Measurements from ENCODE around the gene PIGZ.

Gene PIGZ

DNA sequence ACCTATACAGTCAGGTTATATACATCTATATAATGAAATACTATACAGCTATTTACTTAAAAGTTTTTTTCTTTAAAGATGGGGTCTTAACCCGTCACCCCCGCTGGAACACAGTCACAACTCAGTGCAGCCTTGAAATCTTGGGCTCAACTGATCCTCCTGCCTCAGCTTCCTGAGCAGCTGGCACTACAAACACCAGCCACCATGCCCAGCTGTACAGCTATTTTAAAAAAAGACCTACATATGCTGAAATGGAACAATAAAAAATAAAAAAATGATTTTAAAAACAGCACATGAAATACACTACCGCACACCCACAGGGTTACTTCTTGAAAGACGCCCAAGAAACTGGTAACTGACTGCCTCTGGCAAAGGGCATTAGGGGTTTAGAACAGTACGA lies 30.1 kb downstream of the PIGZ start:
- TF ChIP-seq, protein P1, sequence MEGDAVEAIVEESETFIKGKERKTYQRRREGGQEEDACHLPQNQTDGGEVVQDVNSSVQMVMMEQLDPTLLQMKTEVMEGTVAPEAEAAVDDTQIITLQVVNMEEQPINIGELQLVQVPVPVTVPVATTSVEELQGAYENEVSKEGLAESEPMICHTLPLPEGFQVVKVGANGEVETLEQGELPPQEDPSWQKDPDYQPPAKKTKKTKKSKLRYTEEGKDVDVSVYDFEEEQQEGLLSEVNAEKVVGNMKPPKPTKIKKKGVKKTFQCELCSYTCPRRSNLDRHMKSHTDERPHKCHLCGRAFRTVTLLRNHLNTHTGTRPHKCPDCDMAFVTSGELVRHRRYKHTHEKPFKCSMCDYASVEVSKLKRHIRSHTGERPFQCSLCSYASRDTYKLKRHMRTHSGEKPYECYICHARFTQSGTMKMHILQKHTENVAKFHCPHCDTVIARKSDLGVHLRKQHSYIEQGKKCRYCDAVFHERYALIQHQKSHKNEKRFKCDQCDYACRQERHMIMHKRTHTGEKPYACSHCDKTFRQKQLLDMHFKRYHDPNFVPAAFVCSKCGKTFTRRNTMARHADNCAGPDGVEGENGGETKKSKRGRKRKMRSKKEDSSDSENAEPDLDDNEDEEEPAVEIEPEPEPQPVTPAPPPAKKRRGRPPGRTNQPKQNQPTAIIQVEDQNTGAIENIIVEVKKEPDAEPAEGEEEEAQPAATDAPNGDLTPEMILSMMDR (IDR thresholded peaks at IDR 0.05; ENCODE audit: insufficient read depth, low read depth, low read length, missing control alignments) = no peak
- no peak for DNase-seq (ENCODE audit: low read depth)
- H3K4me3 ChIP-seq (ENCODE audit: low read depth, low read length) = no peak overlapping the region

DNA sequence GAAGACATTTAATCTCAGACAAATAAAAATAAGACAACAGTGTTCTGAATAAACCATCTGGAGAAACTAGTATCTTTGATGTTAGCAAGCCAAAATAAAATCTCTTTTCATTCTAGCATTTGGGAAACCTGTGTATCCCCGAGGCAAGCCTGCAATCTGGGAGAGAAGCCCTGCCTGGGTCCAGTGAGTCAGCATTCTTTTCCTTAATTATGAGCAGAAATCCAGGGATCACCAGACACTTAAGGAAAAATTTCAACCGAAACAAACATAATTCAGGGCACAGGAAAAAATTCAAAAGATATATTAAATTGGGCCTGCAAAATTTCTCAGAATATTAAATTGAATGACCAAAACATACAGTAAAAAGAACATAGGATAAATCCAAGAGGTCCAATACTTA lies 30.5 kb downstream of the PIGZ start:
- DNase-seq (ENCODE audit: low read depth) = no peak
- TF ChIP-seq, protein P1 (IDR thresholded peaks at IDR 0.05; ENCODE audit: insufficient read depth, low read depth, low read length, missing control alignments) = no peak
- no peak overlapping the region for H3K4me3 ChIP-seq (ENCODE audit: low read depth, low read length)

DNA sequence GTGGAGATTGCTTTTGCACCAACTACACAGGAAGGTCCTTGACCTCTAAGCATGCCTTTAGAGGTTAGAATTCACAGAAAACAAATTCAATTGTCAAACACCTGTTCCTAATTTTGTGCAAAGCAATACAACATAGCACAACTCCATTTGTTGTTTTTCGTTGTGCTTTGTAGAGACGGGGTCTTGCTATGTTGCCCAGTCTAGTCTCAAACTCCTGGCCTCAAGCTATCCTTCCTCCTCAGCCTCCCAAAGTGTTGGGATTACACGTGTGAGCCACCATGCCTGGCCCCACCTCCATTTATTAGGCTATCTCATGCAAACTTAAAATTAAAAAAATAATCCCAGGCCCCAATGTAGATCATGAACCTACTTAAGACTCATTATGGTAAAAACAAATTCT lies 32.3 kb downstream of the PIGZ start:
- TF ChIP-seq, protein P1 (IDR thresholded peaks at IDR 0.05; ENCODE audit: insufficient read depth, low read depth, low read length, missing control alignments) = no peak
- no peak overlapping the region for H3K4me3 ChIP-seq (ENCODE audit: low read depth, low read length)
- DNase-seq (ENCODE audit: low read depth) = no peak

DNA sequence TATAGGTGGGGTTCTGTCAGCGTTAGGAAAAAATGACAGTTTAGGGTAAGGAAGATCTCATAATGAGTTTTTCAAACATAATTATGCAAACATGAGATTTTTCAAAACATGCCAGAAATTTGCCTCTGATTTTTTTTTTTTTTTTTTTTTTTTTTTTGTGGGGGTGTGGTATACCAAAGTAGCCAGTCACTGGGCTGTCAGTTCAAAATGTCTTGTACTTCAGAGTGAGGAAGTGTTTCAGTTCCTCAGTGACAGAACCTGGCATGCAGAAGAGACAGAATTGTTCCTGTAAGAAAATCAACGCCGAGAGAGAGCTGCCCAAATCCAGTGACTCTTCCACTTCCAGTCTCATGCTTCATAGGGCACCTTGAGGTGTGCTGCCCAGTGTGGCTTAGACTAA lies 36.0 kb downstream of the PIGZ start:
- H3K4me3 ChIP-seq (ENCODE audit: low read depth, low read length) = no peak overlapping the region
- TF ChIP-seq, protein P1 (IDR thresholded peaks at IDR 0.05; ENCODE audit: insufficient read depth, low read depth, low read length, missing control alignments) = no peak
- DNase-seq (ENCODE audit: low read depth) = peak; percentile 64

DNA sequence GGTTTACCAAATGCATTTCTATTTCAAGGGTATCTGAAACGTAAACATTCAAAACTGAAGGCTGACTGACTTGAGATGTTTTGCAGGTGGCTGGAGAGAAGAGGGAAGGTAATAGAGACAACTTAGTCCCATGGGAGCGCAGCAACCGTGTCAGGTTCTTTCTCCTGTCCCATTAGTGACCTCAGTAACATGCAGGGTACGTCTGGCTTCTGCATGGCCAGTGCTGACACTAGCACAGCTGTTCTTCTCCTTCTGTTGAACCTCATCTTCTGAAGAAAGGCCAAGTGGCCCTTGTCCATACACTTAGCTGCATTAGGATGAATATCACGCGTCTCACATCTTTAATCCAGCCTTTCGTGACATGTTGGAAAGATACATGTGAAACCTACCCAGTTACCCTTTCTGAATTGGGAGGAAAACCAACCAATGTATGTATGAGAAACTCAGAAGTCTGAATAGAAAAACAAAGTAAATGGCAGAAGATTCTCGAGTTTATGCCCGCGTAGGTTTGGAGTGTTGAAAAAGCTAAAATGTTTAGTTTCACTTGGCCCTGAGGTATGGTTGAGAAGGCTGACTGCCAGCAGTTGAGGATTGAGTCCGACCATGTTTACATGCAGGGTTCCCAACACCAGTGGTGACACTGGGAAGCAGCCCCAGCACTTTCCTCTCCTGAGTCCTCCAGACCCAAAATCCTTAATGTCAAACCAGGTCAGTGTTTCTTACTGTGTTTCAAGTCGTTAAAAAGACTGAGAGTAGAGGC lies 36.6 kb downstream of the PIGZ start:
- peak; percentile 76 for DNase-seq (ENCODE audit: low read depth)
- no peak overlapping the region; the same call in 1 of the 2 replicates for H3K4me3 ChIP-seq (ENCODE audit: low read depth, low read length)

DNA sequence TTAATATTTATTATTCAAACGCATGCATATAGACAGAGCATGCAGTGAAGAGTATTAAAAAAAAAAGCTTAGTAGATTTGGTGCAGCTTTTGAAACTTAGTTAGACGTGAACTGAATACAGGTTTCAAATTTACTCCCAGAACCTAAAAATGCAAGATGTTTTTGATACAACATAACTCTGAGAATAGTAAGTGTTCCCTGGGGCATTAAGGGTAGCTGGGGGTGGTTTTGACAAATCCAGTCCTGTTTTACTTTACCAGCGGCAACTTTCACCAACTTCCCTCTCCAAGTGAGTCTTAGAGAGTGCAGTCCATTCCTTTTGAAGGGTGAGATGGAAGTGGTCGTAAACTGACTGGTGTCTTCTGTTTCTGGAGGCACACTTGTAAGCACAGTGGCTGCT lies 37.5 kb downstream of the PIGZ start:
- peak overlapping the region; percentile 2; the same call in 1 of the 2 replicates for H3K4me3 ChIP-seq (ENCODE audit: low read depth, low read length)
- TF ChIP-seq, protein P1 (IDR thresholded peaks at IDR 0.05; ENCODE audit: insufficient read depth, low read depth, low read length, missing control alignments) = no peak
- peak; percentile 32 for DNase-seq (ENCODE audit: low read depth)

More for the DNA sequence above, 36.6 kb downstream of the PIGZ start:
- TF ChIP-seq, protein P1 (IDR thresholded peaks at IDR 0.05; ENCODE audit: insufficient read depth, low read depth, low read length, missing control alignments) = no peak
